Glutamatergic neuron (in vitro differentiated cells): ENCODE data around the gene CES5A. TPM values are rescaled to one million over a fixed set of nuclear protein-coding genes. Genes with fewer than 3 reads are reported as not detected.
"Not testable (repeated sequence)": the region's sequence is repeated elsewhere in the genome, so short reads cannot be mapped to it uniquely, and the experiment has no call there.

Experiments
- DNase-seq: peaks from one replicate; pipeline ENCODE4 v3.0.0; 2022
- H3K27ac Mint-ChIP-seq: one replicate; pipeline ENCODE4 v1.8.0; 2020; ENCODE audit warnings: mild to moderate bottlenecking, mixed read lengths, inconsistent platforms; ENCODE audit not compliant: unreplicated experiment
- H3K27me3 Mint-ChIP-seq: one replicate; pipeline ENCODE4 v1.8.0; 2020; ENCODE audit warnings: mild to moderate bottlenecking, moderate library complexity, mixed read lengths, inconsistent platforms; ENCODE audit not compliant: unreplicated experiment
- H3K36me3 Mint-ChIP-seq: one replicate; pipeline ENCODE4 v1.8.0; 2020; ENCODE audit warnings: mild to moderate bottlenecking, mixed read lengths, inconsistent platforms; ENCODE audit not compliant: unreplicated experiment
- H3K4me1 Mint-ChIP-seq: one replicate; pipeline ENCODE4 v1.8.0; 2020; ENCODE audit warnings: mild to moderate bottlenecking, low read depth, mixed read lengths, inconsistent platforms; ENCODE audit not compliant: unreplicated experiment
- H3K4me3 Mint-ChIP-seq: one replicate; pipeline ENCODE4 v1.8.0; 2020; ENCODE audit warnings: mild to moderate bottlenecking, mixed read lengths, inconsistent platforms; ENCODE audit not compliant: unreplicated experiment
- H3K9me3 Mint-ChIP-seq: one replicate; pipeline ENCODE4 v1.8.0; 2020; ENCODE audit warnings: mild to moderate bottlenecking, moderate library complexity, mixed read lengths, inconsistent platforms; ENCODE audit not compliant: unreplicated experiment
- CTCF ChIP-seq: fragments of 200-600 bp; sonication (generic); IDR thresholded peaks from one replicate; pipeline ENCODE4 v1.5.0; 2021; ENCODE audit not compliant: partially characterized antibody, unreplicated experiment
- total RNA-seq: library from RNA; stranded (reverse); fragmentation: NEBNext Ultra II Directional; extraction: Animal tissue kit (Norgen Biotek cat#: 25700); gene quantifications from one replicate; pipeline ENCODE4 v1.2.1, GENCODE V29; 2021; ENCODE audit not compliant: unreplicated experiment

CES5A gene
- total RNA-seq, 1 donor from 2014 or later = not detected

GRCh38 chr16:55815320-55815719 lies 59.9 kb downstream of the CES5A start:
- H3K4me3 Mint-ChIP-seq = no peak overlapping the region
- TF ChIP-seq CTCF = no peak

GRCh38 chr16:55814174-55814573 lies 61.0 kb downstream of the CES5A start:
- H3K9me3 Mint-ChIP-seq, H3K27ac Mint-ChIP-seq, H3K36me3 Mint-ChIP-seq, H3K4me1 Mint-ChIP-seq, DNase-seq, H3K4me3 Mint-ChIP-seq, H3K27me3 Mint-ChIP-seq: not testable (repeated sequence)

More at GRCh38 chr16:55815320-55815719, 59.9 kb downstream of the CES5A start:
- no peaks in the 10 kb centered on the region for H3K36me3 Mint-ChIP-seq
- H3K9me3 Mint-ChIP-seq = peaks cover 6% of the 10 kb centered on the region
- peaks cover 2% of the 10 kb centered on the region for H3K27me3 Mint-ChIP-seq
- no peaks in the 10 kb centered on the region for H3K4me1 Mint-ChIP-seq
- H3K27ac Mint-ChIP-seq = no peak overlapping the region
- DNase-seq = no peak

- not testable (repeated sequence) for H3K27ac Mint-ChIP-seq, H3K27me3 Mint-ChIP-seq, DNase-seq, H3K4me1 Mint-ChIP-seq, H3K9me3 Mint-ChIP-seq, H3K4me3 Mint-ChIP-seq, H3K36me3 Mint-ChIP-seq
Measured at GRCh38 chr16:55813730-55814129, 61.4 kb downstream of the CES5A start.

- H3K36me3 Mint-ChIP-seq = no peaks in the 10 kb centered on the region
- no peak overlapping the region for H3K27ac Mint-ChIP-seq
- no peak for DNase-seq
- TF ChIP-seq CTCF = no peak
- H3K27me3 Mint-ChIP-seq = peaks cover 2% of the 10 kb centered on the region
- peaks cover 6% of the 10 kb centered on the region for H3K9me3 Mint-ChIP-seq
- no peak overlapping the region for H3K4me3 Mint-ChIP-seq
- no peaks in the 10 kb centered on the region for H3K4me1 Mint-ChIP-seq
Measured at GRCh38 chr16:55812951-55813350, 62.2 kb downstream of the CES5A start.

- Mint-ChIP-seq H3K27me3 (peaks cover 2% of the 10 kb centered on the region), H3K4me1 (no peaks in the 10 kb centered on the region), H3K36me3 (no peaks in the 10 kb centered on the region), H3K27ac (no peak overlapping the region), H3K4me3 (no peak overlapping the region), H3K9me3 (peaks cover 6% of the 10 kb centered on the region)
- TF ChIP-seq CTCF = no peak
- no peak for DNase-seq
Measured at GRCh38 chr16:55811811-55812210, 63.4 kb downstream of the CES5A start.

GRCh38 chr16:55810451-55810961 lies 64.7 kb downstream of the CES5A start:
- Mint-ChIP-seq H3K27me3 (peaks cover 2% of the 10 kb centered on the region), H3K27ac (no peak overlapping the region), H3K36me3 (no peaks in the 10 kb centered on the region), H3K4me1 (no peaks in the 10 kb centered on the region), H3K4me3 (no peak overlapping the region), H3K9me3 (peaks cover 3% of the 10 kb centered on the region)
- no peak for DNase-seq
- TF ChIP-seq CTCF = no peak
